Vagina (tissue), 2 donors: ENCODE data around the gene ASB13. TPM values are rescaled to one million over a fixed set of nuclear protein-coding genes. Genes with fewer than 3 reads are reported as not detected.

Source experiments
- DNase-seq, 2 donors: peaks; one replicate each; pipeline ENCODE4 v3.0.0-alpha.2; 2017; ENCODE audit errors: extremely low spot score in 2 of 2
- H3K27ac ChIP-seq: fragments of 200-600 bp; sonication (generic); one replicate; pipeline ENCODE4 v1.5.1; 2019
- H3K27me3 ChIP-seq: fragments of 200-600 bp; sonication (generic); one replicate; pipeline ENCODE4 v1.5.1; 2019
- H3K36me3 ChIP-seq, 2 donors: fragments of 200-600 bp; sonication (generic); one replicate each; pipeline ENCODE4 v1.5.1; 2017 to 2019
- H3K4me1 ChIP-seq: fragments of 200-600 bp; sonication (generic); one replicate; pipeline ENCODE4 v1.5.1; 2019
- H3K4me3 ChIP-seq, 2 donors: fragments of 200-600 bp; sonication (generic); 1 replicate in 1 of 2; 2 replicates in 1 of 2; pipeline ENCODE4 v1.5.1; 2016 to 2019
- H3K9me3 ChIP-seq: fragments of 200-600 bp; sonication (generic); one replicate; pipeline ENCODE4 v1.5.1; 2019
- CTCF ChIP-seq, 3 experiments: fragments of 450-650 bp in 2 of 3; fragments of 200-600 bp in 1 of 3; sonication (generic) in 1 of 3; IDR thresholded peaks; one replicate each; pipeline ENCODE4 v1.5.1; 2017 to 2019; ENCODE audit warnings: antibody characterized with exemption in 3 of 3, mild to moderate bottlenecking in 2 of 3, moderate library complexity in 2 of 3
- POLR2A ChIP-seq, 2 donors: fragments of 450-650 bp; IDR thresholded peaks; one replicate each; pipeline ENCODE4 v1.6.1; 2017; ENCODE audit warnings: antibody characterized with exemption in 2 of 2, mild to moderate bottlenecking in 2 of 2, moderate library complexity in 2 of 2
- POLR2AphosphoS5 ChIP-seq, 2 donors: sonication (generic); formaldehyde crosslinking; IDR thresholded peaks; one replicate each; pipeline ENCODE4 v1.9.0; 2017; ENCODE audit warnings: antibody characterized with exemption in 2 of 2, mild to moderate bottlenecking in 2 of 2, low read depth in 1 of 2; ENCODE audit not compliant: insufficient read depth in 1 of 2
- intact Hi-C: fragments of 100-400 bp; cut with DNase I; formaldehyde crosslinking; loops from one replicate; pipeline ENCODE4 v1.15.1; 2023
- total RNA-seq: library from RNA; depleted of rRNA; stranded (reverse); fragments of >200 nt; gene quantifications from one replicate; pipeline ENCODE4 v1.2.3, GENCODE V29; 2016

ASB13 gene
- total RNA-seq, 1 donor from 2014 or later, result 17.4 TPM

DNA sequence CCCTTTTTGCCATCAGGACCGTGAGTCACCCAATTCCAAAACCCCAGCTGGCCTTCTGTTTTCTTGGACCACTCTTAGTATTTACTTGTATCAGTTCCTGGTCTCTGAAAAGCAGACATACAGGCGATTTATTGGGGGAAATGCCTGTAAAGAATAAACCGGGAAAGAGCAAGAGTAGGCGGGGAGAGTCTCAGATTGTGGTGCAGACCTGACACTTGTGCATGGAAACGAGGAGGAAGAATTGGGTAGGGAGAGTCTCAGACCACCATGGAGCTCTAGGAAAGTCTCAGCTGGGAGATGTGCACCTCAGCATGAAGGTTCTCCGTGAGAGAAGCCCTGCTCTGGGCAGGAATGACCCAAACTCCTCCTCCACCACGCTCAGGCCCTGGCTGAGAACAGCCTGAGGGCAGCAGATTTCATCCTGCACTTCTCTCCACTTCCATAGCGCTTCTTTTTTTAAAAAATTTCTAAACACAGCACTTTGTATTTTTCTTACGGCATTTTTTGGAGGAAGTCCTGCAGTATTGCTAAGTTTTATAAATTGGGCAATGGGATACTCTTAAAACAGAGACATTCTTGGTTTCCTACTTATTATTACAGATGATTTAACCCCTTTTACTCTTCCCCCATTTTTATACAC is 12.1 kb upstream of the ASB13 start:
- no peak for TF ChIP-seq CTCF (IDR thresholded peaks at IDR 0.05)
- TF ChIP-seq POLR2AphosphoS5 (IDR thresholded peaks at IDR 0.05; ENCODE audit: insufficient read depth in 1 of 2, low read depth in 1 of 2), result no peak
- TF ChIP-seq POLR2A (IDR thresholded peaks at IDR 0.05), result no peak
- no peak overlapping the region for H3K4me3 ChIP-seq
- no peaks in the 10 kb centered on the region for H3K27me3 ChIP-seq
- H3K4me1 ChIP-seq, result no peaks in the 10 kb centered on the region
- no peaks in the 10 kb centered on the region for H3K36me3 ChIP-seq
- intact Hi-C loops, result no loop called here
- no peak overlapping the region for H3K27ac ChIP-seq
- no peak for DNase-seq
- H3K9me3 ChIP-seq, result no peaks in the 10 kb centered on the region

GRCh38 chr10:5670662-5671375 is 4.4 kb upstream of the ASB13 start:
- Histone ChIP-seq H3K9me3 (no peaks in the 10 kb centered on the region), H3K4me3 (no peak overlapping the region), H3K36me3 (no peaks in the 10 kb centered on the region), H3K27ac (no peak overlapping the region), H3K27me3 (no peaks in the 10 kb centered on the region), H3K4me1 (peaks cover 13% of the 10 kb centered on the region)
- intact Hi-C loops, result no loop called here
- TF ChIP-seq POLR2A (IDR thresholded peaks at IDR 0.05), result no peak
- TF ChIP-seq CTCF (IDR thresholded peaks at IDR 0.05), result no peak
- no peak for TF ChIP-seq POLR2AphosphoS5 (IDR thresholded peaks at IDR 0.05; ENCODE audit: insufficient read depth in 1 of 2, low read depth in 1 of 2)
- DNase-seq, result no peak

DNA sequence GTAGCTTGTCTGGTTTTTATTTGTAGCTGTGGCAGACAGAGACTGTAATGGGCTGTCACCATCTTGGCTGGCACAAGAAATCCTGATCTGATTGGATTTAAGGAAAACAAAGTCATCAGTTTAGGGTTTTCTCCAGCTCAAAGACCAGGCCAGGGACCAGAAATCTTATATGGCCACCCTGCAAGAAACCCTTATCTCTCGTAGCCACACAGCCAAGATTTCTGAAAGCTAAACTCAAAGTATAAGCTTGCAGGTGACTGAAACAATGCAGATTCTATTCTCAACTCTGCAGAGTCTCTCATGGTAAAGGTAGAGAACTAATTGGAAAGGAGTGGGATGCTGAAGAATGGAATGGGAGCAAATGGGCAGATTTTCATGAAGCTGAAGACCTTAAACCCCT is 3.2 kb upstream of the ASB13 start:
- TF ChIP-seq POLR2A (IDR thresholded peaks at IDR 0.05) (no peak), CTCF (IDR thresholded peaks at IDR 0.05) (no peak), POLR2AphosphoS5 (IDR thresholded peaks at IDR 0.05; ENCODE audit: insufficient read depth in 1 of 2, low read depth in 1 of 2) (no peak)
- Histone ChIP-seq H3K4me3 (no peak overlapping the region), H3K36me3 (no peaks in the 10 kb centered on the region), H3K4me1 (peaks cover 25% of the 10 kb centered on the region), H3K27ac (no peak overlapping the region), H3K27me3 (no peaks in the 10 kb centered on the region), H3K9me3 (no peaks in the 10 kb centered on the region)
- intact Hi-C loops, result loop anchor here (10.0 kb wide), 1 partner anchor 215 kb away; the partner anchor contains the start of gene ANKRD16
- DNase-seq, result no peak

GRCh38 chr10:5668429-5668828 is 2.0 kb upstream of the ASB13 start:
- DNase-seq, result no peak
- intact Hi-C loops, result loop anchor here (10.0 kb wide), 1 partner anchor 216 kb away; the partner anchor contains the start of gene ANKRD16
- TF ChIP-seq CTCF (IDR thresholded peaks at IDR 0.05) (no peak), POLR2AphosphoS5 (IDR thresholded peaks at IDR 0.05; ENCODE audit: insufficient read depth in 1 of 2, low read depth in 1 of 2) (no peak), POLR2A (IDR thresholded peaks at IDR 0.05) (no peak)
- Histone ChIP-seq H3K4me3 (no peak overlapping the region), H3K27me3 (no peaks in the 10 kb centered on the region), H3K36me3 (no peaks in the 10 kb centered on the region), H3K27ac (no peak overlapping the region), H3K4me1 (peaks cover 35% of the 10 kb centered on the region), H3K9me3 (no peaks in the 10 kb centered on the region)
